Measurements from ENCODE around the gene UGT1A7.
"Not testable (repeated sequence)": the region's sequence is repeated elsewhere in the genome, so short reads cannot be mapped to it uniquely, and the experiment has no call there.

UGT1A7 gene

GRCh38 chr2:233681521-233682099 lies at the start of gene UGT1A7:
UGT1A7 (plus strand) TSS chr2:233681901; CDS start chr2:233681938, 37 bp downstream.
- DNase-seq, result no peak

DNA sequence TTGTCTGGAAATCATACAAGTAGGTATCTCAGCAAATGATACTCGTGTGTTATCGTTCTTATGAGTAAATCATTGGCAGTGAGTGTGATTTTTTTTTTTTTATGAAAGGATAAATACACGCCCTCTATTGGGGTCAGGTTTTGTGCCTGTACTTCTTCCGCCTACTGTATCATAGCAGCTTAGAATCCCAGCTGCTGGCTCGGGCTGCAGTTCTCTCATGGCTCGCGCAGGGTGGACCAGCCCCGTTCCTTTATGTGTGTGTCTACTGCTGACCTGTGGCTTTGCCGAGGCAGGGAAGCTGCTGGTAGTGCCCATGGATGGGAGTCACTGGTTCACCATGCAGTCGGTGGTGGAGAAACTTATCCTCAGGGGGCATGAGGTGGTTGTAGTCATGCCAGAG lies 45.4 kb upstream of the UGT1A7 start, which contains the start of gene UGT1A10:
TSS of gene UGT1A10 (plus strand) at position 143 of the 400 bp plus-strand sequence. CDS start at position 218, 75 bp downstream.
- DNase-seq, result not testable (repeated sequence)

- no peak for DNase-seq
Observed at GRCh38 chr2:233638836-233639235, 42.9 kb upstream of the UGT1A7 start.

DNA sequence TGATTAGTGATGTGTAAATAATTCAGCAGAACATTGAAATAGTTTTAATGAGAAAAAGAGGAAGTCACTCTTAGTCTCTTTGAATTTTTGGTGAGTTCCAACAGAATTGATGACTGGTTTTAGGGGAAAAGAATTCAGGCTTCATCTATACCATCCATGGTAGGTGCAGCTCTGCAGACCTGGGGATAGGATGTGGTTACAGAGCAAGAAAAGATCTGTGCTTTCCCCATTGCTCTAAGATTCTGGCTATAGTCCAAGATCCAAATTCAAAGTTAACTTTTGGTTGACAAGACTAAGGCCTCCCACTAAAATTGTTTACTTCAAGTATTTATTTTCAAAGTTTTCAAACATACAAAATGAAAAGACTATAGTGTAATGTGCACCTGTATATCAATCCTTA lies 41.8 kb upstream of the UGT1A7 start:
- no peak for DNase-seq

DNA sequence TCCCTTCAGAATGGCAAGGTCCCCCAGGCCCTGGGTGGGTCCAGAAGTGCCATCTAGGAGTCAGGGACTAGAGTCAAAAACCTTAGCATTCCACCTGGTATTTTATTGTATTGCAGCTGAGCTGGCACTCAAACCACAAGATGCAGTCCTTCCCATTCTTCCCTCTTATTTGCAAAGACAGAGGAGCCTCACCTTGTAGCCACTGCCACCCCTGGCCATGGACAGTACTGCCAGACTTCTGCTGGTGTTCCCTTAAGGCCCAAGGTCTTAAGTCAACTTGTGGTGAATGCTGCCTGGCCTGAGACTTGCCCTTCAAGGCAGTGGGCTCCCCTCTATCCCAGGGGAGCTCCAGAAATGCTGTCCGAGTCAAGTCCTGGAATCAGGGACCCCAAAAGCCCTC lies 38.6 kb upstream of the UGT1A7 start:
- no peak for DNase-seq

- DNase-seq, result not testable (repeated sequence)
Observed at GRCh38 chr2:233646033-233646432, 35.7 kb upstream of the UGT1A7 start.

DNA sequence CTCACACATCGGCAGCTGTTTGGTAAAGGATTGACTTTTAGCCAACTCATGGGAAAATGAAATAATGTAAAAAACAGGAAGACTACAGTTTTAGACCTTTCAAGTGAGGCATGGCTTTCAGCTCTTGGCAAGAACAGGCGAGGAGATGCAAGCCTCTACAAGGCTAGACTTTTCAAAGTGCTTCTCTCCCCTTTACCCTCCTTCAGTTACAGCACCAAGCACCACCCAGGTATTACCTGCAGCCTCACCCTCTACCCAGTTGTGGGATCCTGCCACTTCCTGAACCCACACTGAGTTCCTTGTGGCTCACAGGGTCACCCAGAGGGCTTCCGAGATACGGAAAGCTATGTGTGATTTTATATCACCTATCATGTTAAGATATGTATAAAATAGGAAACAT lies 30.7 kb upstream of the UGT1A7 start:
- no peak for DNase-seq

DNA sequence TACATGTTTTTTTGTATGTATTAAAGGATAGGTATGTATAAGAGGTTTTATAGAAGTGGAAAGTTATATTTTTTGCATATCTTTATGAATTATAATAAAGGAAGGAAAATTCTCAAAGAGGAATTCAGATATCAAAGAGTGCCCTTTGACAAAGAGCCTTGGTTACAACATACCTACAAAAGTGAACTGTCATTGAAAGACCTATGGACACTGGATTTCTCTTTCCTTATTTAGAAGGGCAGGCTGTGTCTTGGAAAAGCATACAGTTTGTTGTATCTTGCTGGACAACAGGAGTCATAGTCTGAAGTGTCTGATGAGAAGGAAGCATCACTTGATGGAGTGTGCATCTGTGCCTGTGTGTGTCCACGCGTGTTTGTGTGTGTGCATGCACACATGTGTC lies 30.3 kb upstream of the UGT1A7 start:
- no peak for DNase-seq

GRCh38 chr2:233654501-233654900 lies 27.2 kb upstream of the UGT1A7 start:
- DNase-seq, result peak; percentile 35

- no peak for DNase-seq
Observed at GRCh38 chr2:233655043-233655442, 26.7 kb upstream of the UGT1A7 start.

GRCh38 chr2:233655943-233656342 lies 25.8 kb upstream of the UGT1A7 start:
- DNase-seq, result not testable (repeated sequence)

GRCh38 chr2:233656443-233656842 lies 25.3 kb upstream of the UGT1A7 start:
- DNase-seq, result no peak

- no peak for DNase-seq
Observed at GRCh38 chr2:233658610-233659009, 23.1 kb upstream of the UGT1A7 start.

- no peak for DNase-seq
Observed at GRCh38 chr2:233663911-233664310, 17.8 kb upstream of the UGT1A7 start.

GRCh38 chr2:233668605-233669260 lies 13.0 kb upstream of the UGT1A7 start:
- no peak for DNase-seq

- DNase-seq, result no peak
Observed at GRCh38 chr2:233671290-233672161, 10.2 kb upstream of the UGT1A7 start, which contains the start of gene UGT1A9. UGT1A9 (plus strand) TSS chr2:233671898; CDS start chr2:233671935, 37 bp downstream.

GRCh38 chr2:233672886-233673285 lies 8.8 kb upstream of the UGT1A7 start:
- no peak for DNase-seq

DNA sequence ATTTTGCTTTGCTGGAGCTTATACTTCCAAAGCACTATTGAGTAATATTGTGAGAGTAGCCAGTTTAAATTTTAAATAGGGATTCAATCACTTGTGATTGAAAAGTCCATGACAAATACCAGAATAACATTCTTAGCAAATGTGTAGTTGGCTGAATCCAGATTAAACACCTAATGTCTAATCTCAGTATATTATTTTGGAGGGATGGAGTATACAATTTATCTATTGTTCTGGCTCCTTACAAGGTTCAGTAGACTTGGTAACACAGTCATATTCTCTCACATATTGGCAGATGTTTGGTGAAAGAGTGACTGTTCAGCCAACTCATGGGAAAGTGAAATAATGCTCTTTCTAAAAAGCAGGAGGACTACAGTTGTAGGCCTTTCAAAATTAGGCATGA lies 7.8 kb upstream of the UGT1A7 start:
- DNase-seq, result no peak

GRCh38 chr2:233674314-233674713 lies 7.4 kb upstream of the UGT1A7 start:
- no peak for DNase-seq

GRCh38 chr2:233674995-233675394 lies 6.7 kb upstream of the UGT1A7 start:
- no peak for DNase-seq

DNA sequence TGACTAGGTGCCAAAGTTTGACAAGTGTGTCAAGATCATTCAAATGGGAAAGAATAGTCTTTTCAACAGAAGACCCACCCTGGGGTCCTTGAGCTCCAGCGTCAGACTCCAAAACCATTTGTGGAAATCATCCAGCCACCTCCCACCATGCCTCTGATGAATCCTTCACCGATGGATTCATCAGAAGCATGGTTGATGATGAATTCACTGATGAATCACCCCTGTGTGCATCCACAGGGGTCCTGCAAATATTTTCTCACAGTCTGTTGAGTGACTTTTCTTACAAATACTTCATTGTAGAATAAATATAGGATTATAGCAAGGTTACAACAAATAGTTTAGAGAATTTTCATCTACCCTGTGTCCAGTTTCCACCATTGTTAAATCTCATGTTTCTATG lies 5.7 kb upstream of the UGT1A7 start:
- DNase-seq, result no peak

DNA sequence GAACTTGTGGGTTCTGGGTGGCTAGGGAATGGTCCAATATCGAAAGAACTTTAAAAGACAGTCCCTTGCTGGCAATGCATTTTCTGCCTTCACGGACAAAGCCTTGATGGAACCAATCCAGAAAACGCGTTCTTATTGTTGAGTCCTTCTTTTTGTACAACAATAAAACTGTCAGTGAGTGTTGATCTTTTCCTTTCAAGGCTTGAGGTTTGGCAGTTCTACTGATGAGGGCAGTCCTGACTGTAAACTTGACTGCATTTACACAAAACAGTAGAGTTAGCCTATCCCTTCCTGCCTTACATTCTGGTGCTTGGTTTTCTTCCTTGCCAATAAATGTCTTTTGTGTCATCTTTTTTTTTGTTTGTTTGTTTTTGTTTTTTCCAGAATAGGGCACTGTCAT lies 2.5 kb upstream of the UGT1A7 start:
- DNase-seq, result no peak

DNA sequence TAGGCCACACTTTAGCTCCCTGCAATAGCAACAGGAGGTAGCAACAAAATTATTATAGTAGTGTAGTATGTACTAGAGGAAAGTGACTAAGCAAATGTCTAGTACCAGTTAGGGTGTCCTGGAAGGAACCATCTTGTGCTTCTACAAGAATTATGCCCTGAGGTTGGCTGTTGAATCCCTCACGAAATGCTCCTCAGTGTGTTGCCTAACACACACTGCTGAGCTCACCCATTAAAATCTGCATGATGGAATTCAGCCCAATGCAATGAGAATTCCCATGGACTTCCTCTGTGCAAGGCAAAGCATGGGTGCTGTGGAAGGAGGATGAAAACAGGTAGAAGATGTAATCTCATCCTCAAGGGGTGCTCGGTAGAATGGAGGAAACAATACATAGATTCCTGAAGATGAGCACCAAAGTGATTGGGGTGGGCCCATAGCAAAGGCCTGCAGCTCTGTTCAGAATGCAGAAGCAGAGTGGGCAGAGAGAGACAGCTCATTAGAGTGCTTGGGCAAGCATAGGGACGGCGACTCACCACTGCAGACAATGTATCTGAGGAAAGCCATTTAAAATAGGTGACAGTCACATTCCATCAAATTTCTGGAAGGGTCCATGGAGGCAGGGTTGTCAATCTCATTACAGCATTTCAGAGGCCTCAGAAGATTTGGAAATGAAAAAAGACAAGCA lies 1.2 kb upstream of the UGT1A7 start:
- DNase-seq, result no peak

Measured in NK-92 treated with Interleukin-12 subunit alpha and Interleukin-12 subunit beta, amount 100 ng/mL, for 24 hours (cell line).